HUDEP-2 (cell line): ENCODE results near the gene LIFR.
A peak's percentile ranks its signal among the peaks of the same experiment; 100 is the strongest.
"Not testable (repeated sequence)": the region's sequence is repeated elsewhere in the genome, so short reads cannot be mapped to it uniquely, and the experiment has no call there.

Source experiments
- DNase-seq, 76 experiments: peaks; one replicate each; lab custom pipeline; 2025; ENCODE audit not compliant: unreplicated experiment in 76 of 76; lab: John Stamatoyannopoulos, UW

LIFR gene

DNA sequence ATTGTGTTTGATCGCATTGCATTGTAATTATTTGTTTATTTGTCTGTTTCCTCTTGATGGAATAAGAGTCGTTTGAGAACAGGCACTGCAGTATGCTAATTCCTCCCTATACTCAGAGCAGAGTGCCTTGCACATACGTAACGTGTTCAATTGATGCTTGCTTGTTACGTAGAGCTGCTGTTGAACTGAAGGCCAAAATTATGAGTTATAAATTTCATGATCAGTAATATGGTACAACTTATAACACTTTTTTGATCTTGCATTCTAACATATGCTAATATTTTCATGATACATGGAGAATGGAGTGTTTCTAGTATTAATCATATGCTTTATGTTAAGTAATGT lies 26.5 kb upstream of the LIFR start:
- DNase-seq, result no peak

GRCh38 chr5:38582293-38582974 lies 26.0 kb upstream of the LIFR start:
- no peak for DNase-seq

GRCh38 chr5:38581597-38581996 lies 25.2 kb upstream of the LIFR start:
- no peak for DNase-seq

- no peak for DNase-seq
Observed at GRCh38 chr5:38579105-38579504, 22.7 kb upstream of the LIFR start.

DNA sequence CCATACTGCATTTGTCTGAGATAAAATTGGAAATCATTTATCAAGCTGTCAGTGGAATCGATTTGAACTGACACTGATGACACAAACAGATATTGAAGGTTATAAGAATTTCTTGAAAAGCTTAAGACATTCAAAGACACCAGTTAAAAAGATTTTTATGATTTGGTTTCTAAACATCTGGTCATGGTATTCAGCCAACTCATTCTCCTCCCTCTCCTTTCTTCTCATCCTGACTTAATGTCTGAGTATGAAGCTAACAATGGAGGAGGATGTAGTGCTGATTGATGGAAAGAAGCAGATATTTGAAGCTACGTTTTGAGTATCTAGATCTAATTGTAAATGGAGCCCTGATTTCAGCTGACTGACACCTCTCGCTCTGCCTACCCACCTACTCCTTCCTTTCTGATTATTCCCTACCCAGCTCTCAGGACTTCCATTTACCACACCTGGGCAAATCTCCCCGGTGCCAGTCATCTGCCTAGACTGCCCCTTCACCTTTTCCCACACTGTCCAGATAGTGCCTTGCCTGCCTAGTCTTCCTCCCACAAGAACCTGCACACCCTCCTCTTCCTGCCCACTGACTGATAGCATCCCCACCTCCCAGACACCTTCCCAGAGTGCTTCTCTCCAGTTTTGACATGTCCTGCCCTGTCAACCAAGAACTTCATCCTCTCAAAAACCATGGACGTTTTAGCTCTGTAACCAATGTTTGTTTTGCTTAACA lies 20.7 kb upstream of the LIFR start:
- no peak for DNase-seq

DNA sequence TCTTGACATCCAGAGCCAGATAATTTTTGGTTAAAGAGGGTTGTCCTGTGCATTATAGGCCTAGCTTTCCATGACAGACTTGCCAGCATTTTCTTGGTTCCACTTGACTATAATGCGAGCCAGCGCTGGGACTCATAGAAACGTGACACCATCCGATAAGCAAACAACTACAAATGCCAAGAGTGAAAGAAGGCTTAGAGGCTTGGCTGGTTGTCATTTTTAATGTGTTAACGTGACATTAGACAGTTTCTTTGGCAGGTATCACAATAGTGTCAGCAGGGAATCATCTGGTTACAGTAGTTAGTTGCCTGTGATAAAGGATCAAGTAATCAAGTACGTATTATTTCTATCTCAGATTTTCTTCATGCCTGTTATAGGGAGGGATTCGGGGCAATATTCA lies 20.0 kb upstream of the LIFR start:
- no peak for DNase-seq

- DNase-seq, result no peak
Observed at GRCh38 chr5:38575476-38575875, 19.0 kb upstream of the LIFR start.

- no peak for DNase-seq
Observed at GRCh38 chr5:38574009-38574408, 17.6 kb upstream of the LIFR start.

DNA sequence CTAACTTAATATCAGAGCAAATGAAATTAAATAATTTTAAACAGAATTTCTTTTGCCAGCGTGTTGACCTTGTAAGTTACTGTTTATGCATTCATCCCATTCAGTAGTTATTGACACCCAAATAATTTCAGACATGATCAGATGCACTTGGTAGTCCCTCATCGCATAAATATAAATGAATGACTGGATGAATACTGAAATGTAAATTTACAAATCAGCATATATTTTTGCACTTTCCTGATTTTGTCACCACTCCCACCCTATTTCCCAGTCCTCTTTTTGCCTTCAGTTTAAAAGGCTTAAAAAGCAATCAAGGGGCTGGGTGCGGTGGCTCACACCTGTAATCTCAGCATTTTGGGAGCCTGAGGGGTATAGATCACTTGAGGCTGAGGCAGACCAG lies 17.1 kb upstream of the LIFR start:
- no peak for DNase-seq

DNA sequence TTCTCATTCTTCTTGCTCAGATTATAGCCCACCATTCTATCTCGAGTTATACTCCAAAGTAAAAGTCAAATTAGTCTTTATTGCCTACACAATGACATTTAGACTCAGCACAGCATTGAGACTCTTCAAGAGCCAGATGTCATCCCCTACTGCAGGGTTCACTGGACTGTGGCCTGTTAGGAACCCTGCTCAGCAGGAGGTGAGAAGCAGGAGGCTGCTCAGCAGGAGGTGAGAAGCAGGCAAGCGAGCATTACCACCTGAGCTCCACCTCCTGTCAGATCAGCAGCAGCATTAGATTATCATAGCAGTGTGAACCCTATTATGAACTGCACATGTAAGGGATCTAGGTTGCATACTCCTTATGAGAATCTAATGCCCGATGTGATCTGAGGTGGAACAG lies 12.7 kb upstream of the LIFR start:
- no peak for DNase-seq

GRCh38 chr5:38567306-38567705 lies 10.9 kb upstream of the LIFR start:
- DNase-seq, result not testable (repeated sequence)

DNA sequence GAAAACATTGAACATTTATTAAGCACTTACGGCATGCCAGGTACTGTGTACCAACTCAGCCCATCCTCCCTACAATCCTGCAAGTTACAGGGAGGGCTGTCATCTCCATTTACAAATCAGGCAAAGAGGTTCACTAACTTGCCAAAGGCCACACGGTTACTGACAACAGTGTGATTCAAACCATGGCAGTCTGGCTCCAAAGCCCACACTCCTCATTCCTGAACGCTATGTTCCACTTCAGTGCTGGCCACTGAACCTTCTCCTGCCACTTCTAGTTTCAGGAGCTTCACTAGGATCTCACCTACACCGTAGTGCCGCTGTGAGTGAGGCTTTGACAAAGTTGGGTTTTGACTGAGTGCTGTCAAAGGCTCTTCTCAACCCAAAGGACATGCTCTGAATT lies 7.2 kb upstream of the LIFR start:
- no peak for DNase-seq

DNA sequence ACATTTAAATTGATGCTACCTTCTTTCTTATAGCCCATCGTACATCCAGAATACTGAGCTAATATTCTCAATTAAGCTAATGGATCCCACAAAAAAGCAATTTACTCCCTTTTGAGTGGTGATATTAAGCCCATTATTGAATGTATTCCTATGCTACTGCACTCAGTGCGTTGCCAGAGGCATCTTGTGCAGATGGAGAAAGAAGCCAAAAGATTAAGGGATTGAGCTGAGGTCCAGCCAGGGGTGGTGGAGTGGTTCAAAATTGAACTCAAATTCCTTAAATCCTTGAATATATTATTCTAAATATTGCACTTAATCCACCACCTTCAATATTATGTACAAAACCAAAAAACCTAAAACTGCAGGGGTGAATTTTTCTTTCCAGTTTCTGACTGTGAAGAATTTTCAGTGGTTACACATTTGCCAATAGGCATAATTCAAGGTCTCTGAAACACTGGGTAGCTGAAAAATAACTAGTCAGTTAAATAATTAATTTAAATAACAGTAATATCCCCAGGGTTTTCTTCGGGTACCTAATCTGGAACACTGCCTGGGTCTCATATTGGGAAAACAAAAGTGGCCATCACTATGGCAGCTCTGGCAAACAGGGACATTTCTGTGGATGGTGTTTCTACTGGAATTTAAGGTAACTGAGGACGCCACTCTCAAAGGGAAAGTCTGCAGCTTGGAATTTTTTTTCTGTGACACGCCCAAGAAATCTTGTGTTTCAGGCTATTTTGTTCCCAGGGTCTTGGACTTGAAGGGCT lies 6.2 kb upstream of the LIFR start:
- DNase-seq, result no peak

DNA sequence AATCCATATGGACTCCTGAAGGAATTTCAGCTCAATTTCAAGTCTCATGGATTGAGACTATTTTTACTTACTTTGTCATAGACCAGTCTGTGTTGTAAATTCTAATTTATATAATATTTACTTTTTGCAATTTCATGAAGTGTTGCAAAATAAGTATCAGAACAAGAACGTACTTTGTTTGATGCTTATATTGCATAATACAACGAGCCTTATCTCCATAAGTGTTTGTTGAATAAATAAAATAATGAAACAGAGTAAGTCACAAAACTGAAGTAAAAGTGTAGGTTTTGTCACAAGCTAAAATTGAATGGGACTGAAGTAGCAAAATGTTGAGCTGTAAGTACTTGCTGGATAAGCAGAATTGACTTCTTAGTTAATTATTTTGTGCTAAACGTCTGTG lies 3.0 kb upstream of the LIFR start:
- DNase-seq, result no peak

GRCh38 chr5:38557792-38558191 lies 1.3 kb upstream of the LIFR start:
- DNase-seq, result no peak

GRCh38 chr5:38557308-38557710 lies 863 bp upstream of the LIFR start:
- no peak for DNase-seq

DNA sequence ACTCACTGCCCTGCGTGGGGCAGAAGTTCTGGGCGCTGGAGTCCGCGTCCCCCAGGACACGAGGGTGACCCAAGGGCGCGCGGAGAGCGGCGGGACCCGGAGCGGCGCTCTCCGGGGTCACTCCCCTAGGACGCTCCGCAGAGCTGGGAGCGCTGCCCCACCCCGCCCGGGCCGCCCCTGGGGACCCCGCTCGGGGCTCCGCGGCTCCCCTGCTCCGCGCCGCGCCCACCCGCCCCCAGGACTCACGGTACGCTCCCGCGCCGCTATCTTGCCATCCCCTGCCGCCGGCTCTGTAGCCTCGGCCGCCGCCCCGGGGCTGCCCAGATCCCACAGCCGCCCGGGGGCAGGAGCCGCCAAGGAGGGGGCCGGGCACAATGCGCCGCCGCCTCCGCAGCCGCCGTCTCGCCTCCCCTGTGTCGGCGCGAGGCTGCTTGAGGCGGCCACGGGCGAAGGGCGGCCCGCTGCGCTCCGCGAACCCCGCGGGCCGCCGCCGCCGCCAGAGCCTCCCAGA lies 303 bp downstream of the LIFR start:
- DNase-seq, result peak in 2 of 76 experiments; percentile 1 to 11

GRCh38 chr5:38555354-38556087 lies 925 bp downstream of the LIFR start:
- DNase-seq, result no peak

- DNase-seq, result no peak
Observed at GRCh38 chr5:38554861-38555260, 1.6 kb downstream of the LIFR start.

DNA sequence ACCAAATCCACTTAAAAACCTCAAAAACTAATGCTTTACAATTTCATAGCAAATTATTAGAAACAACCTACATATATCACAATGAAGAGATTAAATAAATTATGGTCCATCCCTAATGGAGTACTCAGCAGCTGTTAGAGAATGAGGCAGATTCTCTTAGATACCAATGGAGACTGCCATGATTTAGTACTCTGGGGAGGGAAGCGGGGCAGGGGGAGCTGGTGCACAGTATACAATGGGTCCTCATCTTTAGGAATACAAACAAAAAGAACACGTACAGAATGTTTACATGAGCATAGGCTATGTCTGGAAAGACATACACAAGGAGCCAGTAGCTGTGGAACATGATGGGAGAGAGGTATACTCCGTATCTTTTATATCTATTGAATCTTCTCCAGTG lies 2.0 kb downstream of the LIFR start:
- no peak for DNase-seq

DNA sequence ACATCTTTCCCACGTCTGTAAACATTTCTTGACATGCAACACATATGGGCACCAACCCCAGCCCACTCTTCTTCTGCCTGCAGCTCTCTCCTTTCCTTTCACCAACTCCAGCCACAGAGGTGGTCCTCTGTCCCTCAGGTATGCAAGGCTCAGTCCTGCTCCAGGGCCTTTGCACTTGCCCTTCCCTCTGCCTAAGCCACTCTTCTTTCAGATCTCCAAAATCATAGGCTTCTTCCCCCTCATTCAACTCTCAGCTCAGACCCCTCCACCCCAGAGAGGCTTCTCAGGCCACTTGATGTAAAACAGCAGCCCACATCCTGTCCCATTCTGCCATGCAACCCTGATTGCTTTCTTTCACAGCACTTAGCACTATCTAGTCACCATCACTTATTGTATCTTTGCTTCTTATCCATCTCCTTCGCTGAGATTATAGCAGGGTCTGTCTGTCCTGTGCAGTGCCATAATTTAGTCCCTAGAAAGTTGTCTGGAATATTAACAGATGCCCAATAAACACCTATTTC lies 3.4 kb downstream of the LIFR start:
- no peak for DNase-seq
